GM10847 (cell line): Measurements from ENCODE around the gene GABBR1.
A peak's percentile ranks its signal among the peaks of the same experiment; 100 is the strongest.

ENCODE experiments used
- POLR2A ChIP-seq: IDR thresholded peaks from 2 replicates; pipeline ENCODE4 v1.6.1; 2011; ENCODE audit not compliant: insufficient read length; ENCODE audit errors: extremely low read depth

Gene GABBR1

DNA sequence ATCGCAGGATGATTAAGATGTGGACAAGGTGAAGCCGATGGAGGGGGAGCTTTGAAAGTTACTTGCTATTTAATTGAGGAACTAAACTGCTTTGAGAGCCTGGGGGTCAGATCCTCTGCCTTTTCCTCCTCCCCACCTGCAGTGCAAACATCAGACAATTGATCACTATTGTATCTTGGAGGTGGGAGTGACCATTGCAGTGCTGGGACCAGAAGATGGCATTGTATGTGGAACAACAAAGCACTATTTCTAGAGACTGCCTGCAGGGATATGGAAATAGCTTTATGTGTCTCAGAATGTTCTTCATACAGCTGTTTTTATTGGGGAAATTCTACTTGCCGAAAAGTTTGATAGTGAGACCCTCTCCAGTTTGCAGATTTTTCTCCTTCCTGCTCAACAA, 28.1 kb upstream of the GABBR1 start:
- TF ChIP-seq POLR2A, result no peak

DNA sequence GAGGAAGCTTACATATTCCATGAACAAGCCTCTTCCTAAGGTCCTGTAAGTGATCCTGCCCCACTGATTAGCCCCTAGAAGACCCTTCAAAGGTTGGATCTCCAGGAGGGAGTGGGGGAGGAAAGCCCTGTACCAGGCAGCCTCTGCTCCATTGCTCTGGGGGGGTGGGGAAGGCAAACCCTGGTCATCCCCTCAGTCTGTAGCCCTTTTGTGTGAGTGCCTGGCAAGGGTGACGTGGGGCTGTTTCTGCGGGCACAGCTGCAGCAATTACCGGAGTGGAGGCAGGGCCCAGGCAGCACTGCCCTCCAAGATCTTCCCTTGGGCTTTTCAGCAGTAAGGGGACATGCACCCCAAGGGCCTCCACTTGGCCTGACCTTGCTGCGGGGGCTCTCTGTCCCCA, 23.8 kb upstream of the GABBR1 start, which contains the start of gene MOG:
MOG (plus strand) TSS at position 295 of the 400 bp plus-strand sequence. CDS start 118 bp downstream, outside the sequence.
- no peak for TF ChIP-seq POLR2A

GRCh38 chr6:29656157-29656556, 23.2 kb upstream of the GABBR1 start:
- TF ChIP-seq POLR2A, result no peak

DNA sequence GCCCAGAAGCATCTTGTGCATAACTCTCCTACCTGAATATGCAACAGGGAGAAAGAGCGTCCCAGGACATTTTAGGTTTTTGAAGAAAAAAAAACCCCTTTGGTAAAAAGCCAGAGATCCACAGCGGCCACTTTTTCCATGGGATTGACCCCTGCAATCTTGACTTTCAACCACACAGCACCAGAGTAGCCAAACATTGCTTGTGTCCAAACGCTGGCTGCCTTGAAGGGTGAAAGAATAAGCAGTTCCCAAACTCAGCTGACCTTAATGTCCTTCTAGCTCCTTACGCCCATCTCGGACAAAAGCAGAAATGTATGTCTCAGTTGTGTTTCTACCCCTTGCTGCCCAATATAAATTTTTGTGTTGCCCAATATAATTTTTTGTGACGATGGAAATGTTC, 22.7 kb upstream of the GABBR1 start:
- no peak for TF ChIP-seq POLR2A

DNA sequence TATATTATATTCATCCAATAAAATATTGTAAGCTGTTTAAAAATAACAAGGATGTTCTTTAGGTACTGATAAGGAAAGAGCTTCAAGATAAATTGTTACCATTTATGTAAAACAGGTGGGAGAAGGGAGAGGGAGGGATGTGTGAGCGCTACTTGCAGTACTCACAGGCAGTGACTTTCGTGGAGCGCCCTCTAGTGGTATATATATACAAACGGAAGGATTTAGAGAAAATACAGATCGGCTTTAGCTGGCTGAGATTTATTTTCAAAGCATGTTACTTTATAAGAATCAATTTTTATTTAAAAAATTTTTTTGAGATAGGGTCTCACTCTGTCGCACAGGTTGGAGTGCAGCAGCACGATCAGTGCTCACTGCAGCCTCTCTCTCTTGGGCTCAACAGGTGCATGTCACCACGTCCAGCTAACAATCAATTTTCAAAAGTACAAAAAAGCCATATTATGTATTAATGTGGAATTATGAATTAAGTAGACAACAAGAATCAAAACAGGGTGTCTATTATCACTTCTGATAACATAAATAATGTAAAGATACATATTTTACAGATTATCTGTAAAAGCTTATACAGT, 20.6 kb upstream of the GABBR1 start:
- no peak for TF ChIP-seq POLR2A

DNA sequence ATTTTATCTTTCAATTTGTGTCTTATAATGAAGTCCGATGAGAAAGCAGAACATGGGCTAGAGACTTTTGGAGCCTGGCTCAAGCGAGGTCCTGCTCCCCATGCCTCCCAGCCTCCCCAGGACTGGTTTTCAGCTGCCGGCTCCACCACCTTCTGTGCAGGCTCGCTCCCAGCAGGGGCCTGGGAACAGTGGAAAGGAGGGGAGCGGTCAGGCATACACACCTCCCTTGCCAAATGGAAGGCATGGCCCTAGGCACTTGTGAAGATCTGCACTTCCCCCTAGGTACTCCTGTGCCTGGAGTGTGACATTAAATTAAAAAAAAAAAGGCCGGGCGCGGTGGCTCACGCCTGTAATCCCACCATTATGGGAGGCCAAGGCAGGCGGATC, 19.2 kb upstream of the GABBR1 start:
- no peak for TF ChIP-seq POLR2A

DNA sequence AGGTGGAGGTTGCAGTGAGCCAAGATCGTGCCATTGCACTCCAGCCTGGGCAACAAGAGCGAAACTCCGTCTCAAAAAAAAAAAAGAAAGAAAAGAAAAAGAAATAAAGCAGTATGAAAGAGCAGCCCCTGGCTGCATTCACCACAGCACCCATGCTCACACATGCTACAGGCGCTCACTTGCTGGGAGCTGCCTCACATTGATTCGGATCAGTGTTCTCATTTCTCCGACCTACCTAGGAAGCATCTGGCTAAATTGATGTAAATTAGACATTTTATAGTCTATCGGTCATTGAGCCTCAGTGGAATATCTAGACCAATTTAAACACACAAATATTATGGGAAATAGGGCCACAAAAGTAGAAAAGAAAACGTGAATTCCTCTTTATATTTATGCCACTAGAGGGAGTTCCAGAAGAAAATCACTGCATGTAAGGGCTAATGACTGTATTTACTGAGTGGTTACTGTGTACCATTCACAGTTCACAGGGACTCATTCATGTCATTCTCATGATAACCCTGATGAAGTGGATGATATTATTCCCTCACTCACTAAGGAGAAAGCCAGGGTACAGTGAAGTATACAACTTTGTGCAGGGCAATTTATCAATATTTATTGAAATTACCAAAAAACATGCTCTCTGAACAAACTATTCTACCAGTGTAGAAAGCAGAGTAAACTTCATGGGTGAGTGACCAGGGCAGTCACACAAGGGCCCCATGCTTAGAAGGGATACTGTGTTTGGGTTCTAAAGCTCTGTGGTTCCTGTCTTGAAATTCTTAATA, 18.6 kb upstream of the GABBR1 start:
- no peak for TF ChIP-seq POLR2A

GRCh38 chr6:29649701-29650673, 17.0 kb upstream of the GABBR1 start:
- peak; percentile 48 for TF ChIP-seq POLR2A

GRCh38 chr6:29647927-29648642, 15.1 kb upstream of the GABBR1 start:
- no peak for TF ChIP-seq POLR2A

GRCh38 chr6:29641430-29642148, 8.6 kb upstream of the GABBR1 start:
- no peak for TF ChIP-seq POLR2A

DNA sequence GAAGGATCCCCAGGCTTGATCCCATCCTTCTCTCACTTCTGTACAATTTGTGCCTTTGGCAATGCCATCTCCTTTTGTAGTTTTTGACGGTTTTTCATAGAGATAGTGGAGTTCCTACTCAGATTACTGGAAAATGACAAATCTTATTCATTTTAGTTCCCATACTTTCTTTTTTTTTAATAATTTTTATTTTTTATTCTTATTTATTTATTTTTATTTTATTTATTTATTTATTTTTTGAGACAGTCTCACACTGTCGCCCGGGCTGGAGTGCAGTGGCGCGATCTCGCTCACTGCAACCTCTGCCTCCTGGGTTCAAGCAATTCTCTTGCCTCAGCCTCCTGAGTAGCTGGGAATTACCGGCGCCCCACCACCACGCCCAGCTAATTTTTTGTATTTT, 4.3 kb upstream of the GABBR1 start:
- TF ChIP-seq POLR2A, result no peak

- TF ChIP-seq POLR2A, result no peak
These were observed 537 bp upstream of the GABBR1 start for GRCh38 chr6:29633534-29633905.

- no peak for TF ChIP-seq POLR2A
These were observed 887 bp downstream of the GABBR1 start for GRCh38 chr6:29631860-29632731.

DNA sequence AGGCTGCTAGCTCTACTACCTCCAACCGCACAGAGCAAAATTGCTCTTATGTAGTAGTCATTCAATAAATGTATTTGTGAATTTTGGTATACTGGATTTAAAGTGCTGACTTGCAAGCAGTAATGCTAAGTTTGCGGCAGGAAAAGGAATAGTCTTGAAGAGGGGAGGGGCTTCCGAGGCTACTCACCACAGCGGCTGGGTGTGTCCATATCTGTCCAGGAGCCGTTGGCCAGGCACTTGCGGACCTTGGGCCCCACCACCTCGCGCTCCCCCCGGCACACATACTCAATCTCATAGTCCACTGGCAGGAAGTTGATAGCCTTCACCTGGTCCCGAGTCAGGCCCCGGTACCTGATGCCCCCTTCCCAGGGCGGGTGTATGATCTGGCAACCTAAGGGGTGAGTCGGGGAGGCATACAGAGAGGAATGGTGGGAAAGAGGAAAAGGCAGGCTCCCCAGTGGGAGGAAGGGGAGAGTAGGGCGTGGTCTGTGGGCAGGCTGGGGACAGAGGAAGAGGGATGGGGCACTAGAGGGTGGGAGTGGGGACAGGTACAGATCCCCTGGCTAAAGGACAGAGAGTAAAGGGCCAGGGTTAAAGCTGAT, 1.7 kb downstream of the GABBR1 start:
- TF ChIP-seq POLR2A, result no peak

- no peak for TF ChIP-seq POLR2A
These were observed 2.7 kb downstream of the GABBR1 start for GRCh38 chr6:29630315-29630714.
